Fibroblast of peridontal ligament (primary cell): ENCODE results near the gene CRABP2.

Experiments used
- DNase-seq: peaks from one replicate; pipeline ENCODE4 v3.0.0-alpha.2; 2010; ENCODE audit errors: extremely low read depth

CRABP2 gene

DNA sequence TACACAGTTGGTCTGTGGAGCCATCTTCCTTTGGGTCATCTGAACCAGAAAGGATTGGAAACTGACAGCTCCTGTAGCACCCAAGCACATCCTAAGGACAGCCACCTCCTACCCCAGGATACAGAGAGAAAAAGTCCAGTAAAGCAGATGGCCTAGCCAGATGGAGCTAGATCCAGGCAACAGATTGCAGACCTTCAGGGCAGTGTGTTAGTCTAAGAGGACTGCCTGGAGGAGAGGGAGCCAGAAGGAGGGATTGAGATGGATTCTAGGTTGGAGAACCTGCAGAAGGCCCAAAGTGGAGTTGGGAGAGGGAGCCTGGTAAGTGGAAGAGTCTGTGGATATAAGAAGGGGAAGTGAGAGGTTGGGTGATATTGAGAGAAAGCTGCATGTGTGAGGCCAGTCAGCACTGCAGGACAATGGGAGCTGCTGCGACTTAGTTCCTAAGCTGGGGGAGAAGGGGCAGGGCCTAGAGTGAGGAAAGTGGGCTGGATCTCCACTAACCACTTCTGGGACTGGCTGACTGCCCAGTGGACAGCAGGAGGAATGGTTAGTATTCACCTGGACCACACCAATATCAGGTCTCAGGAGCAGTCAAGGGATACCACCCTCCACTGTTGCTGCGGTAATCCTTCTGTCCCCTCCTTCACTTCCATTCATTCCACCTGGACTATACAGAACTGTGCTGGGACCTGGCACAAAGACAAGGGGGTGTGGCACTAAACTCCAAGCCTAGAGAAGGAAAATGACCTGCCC, 50.1 kb downstream of the CRABP2 start:
- DNase-seq = no peak

DNA sequence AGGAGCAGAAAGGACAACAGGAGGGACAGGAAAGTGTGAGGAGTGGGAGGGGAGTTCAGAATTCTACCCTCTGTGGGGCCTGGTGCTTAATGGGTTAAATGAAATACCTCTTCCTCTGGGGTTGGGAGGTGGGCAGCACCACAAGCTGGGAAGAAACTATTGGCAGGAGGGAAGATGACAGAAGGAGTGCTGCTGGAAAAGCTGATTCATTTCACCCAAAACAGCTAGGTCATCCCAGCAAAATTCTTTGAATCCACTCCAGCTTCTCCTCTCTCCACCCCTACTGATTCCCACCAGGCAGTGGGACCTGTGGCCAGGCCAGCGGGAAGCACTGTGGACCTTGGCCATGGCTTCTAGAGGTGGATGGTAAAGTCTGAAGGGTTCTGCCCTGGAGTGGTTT, 50.7 kb downstream of the CRABP2 start:
- no peak for DNase-seq

DNA sequence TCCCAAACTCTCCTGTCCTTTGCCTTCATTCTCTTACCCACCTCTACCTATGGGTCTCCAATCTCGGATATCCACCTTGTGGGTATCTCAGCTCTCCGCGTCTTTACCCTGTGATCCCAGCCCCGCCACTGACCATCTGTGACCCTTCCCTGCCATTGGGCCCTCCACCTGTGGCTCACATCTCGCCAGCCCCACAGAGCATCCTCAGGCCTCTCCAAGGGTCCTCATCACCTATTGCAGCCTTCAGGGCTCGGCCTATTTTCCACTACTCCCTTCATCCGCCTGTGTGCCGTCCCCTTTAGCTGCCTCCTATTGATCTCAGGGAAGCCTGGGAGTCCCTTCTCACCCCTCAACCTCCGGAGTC, 52.4 kb downstream of the CRABP2 start:
- DNase-seq = no peak

DNA sequence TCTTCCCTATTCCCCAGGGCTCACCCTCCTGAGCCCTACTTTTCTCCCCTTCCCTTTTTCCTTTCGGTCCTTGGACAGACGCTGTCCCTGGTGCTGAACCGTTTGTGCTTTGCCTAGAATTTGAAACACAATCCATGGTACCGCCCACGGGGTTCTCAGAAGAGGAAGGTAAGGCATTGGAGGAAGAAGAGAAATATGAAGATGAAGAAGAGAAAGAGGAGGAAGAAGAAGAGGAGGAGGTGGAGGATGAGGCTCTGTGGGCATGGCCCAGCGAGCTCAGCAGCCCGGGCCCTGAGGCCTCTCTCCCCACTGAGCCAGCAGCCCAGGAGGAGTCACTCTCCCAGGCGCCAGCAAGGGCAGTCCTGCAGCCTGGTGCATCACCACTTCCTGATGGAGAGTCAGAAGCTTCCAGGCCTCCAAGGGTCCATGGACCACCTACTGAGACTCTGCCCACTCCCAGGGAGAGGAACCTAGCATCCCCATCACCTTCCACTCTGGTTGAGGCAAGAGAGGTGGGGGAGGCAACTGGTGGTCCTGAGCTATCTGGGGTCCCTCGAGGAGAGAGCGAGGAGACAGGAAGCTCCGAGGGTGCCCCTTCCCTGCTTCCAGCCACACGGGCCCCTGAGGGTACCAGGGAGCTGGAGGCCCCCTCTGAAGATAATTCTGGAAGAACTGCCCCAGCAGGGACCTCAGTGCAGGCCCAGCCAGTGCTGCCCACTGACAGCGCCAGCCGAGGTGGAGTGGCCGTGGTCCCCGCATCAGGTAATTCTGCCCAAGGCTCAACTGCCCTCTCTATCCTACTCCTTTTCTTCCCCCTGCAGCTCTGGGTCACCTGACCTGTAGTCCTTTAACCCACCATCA, 53.0 kb downstream of the CRABP2 start:
- peak; percentile 43 for DNase-seq
